IPS-11a (cell line): ENCODE data around the gene SNX14.
"Not testable (repeated sequence)": the region's sequence is repeated elsewhere in the genome, so short reads cannot be mapped to it uniquely, and the experiment has no call there.

Experiments used
- H3K4me3 ChIP-seq: one replicate; pipeline ENCODE4 v1.5.1; 2013; ENCODE audit warnings: low read depth, low read length, control low read depth

SNX14 gene

GRCh38 chr6:85585741-85586140 is 7.9 kb downstream of the SNX14 start:
- no peak overlapping the region for H3K4me3 ChIP-seq

GRCh38 chr6:85582832-85583231 is 10.8 kb downstream of the SNX14 start:
- not testable (repeated sequence) for H3K4me3 ChIP-seq

- H3K4me3 ChIP-seq: no peak overlapping the region
Measured at GRCh38 chr6:85581572-85581971, 12.1 kb downstream of the SNX14 start.

- no peak overlapping the region for H3K4me3 ChIP-seq
Measured at GRCh38 chr6:85580878-85581267, 12.8 kb downstream of the SNX14 start.

- H3K4me3 ChIP-seq: no peak overlapping the region
Measured at GRCh38 chr6:85580118-85580877, 13.4 kb downstream of the SNX14 start.

- no peak overlapping the region for H3K4me3 ChIP-seq
Measured at GRCh38 chr6:85579581-85579980, 14.1 kb downstream of the SNX14 start.

- no peak overlapping the region for H3K4me3 ChIP-seq
Measured at GRCh38 chr6:85576476-85576875, 17.2 kb downstream of the SNX14 start.

- H3K4me3 ChIP-seq: no peak overlapping the region
Measured at GRCh38 chr6:85574932-85575598, 18.6 kb downstream of the SNX14 start.

GRCh38 chr6:85569323-85569722 is 24.3 kb downstream of the SNX14 start:
- H3K4me3 ChIP-seq: no peak overlapping the region

- H3K4me3 ChIP-seq: no peak overlapping the region
Measured at GRCh38 chr6:85568411-85568810, 25.2 kb downstream of the SNX14 start.

- no peak overlapping the region for H3K4me3 ChIP-seq
Measured at GRCh38 chr6:85565736-85566135, 27.9 kb downstream of the SNX14 start.

GRCh38 chr6:85564223-85564622 is 29.4 kb downstream of the SNX14 start:
- not testable (repeated sequence) for H3K4me3 ChIP-seq

GRCh38 chr6:85561750-85562357 is 31.8 kb downstream of the SNX14 start:
- H3K4me3 ChIP-seq: no peak overlapping the region

- no peak overlapping the region for H3K4me3 ChIP-seq
Measured at GRCh38 chr6:85556992-85557668, 36.5 kb downstream of the SNX14 start.

GRCh38 chr6:85552652-85553051 is 41.0 kb downstream of the SNX14 start:
- no peak overlapping the region for H3K4me3 ChIP-seq

GRCh38 chr6:85551264-85551663 is 42.4 kb downstream of the SNX14 start:
- H3K4me3 ChIP-seq: no peak overlapping the region

GRCh38 chr6:85547719-85548118 is 45.9 kb downstream of the SNX14 start:
- no peak overlapping the region for H3K4me3 ChIP-seq

GRCh38 chr6:85544776-85545175 is 48.9 kb downstream of the SNX14 start:
- H3K4me3 ChIP-seq: no peak overlapping the region

GRCh38 chr6:85537055-85537494 is 56.6 kb downstream of the SNX14 start:
- H3K4me3 ChIP-seq: no peak overlapping the region

- not testable (repeated sequence) for H3K4me3 ChIP-seq
Measured at GRCh38 chr6:85524281-85524680, 69.4 kb downstream of the SNX14 start.

GRCh38 chr6:85516168-85516567 is 77.5 kb downstream of the SNX14 start:
- H3K4me3 ChIP-seq: no peak overlapping the region
